A549 (cell line): Measurements from ENCODE around the gene STRBP. TPM values are rescaled to one million over a fixed set of nuclear protein-coding genes. Genes with fewer than 3 reads are reported as not detected.

Experiments
- ATAC-seq, 2 experiments: fragments of 200-7000 bp in 1 of 2; fragments of >200 bp in 1 of 2; cut with Nextera tagmentation in 1 of 2; cut with Tn5 transposase in 1 of 2; 3 replicates each; pipeline versions ENCODE4 v1.8.0 to v1.9.1; 2018 to 2020; ENCODE audit warnings: mild to moderate bottlenecking in 1 of 2, moderate library complexity in 1 of 2
- CTCF ChIA-PET: fragments of 300-600 bp; sonication (Branson Sonifier 250); formaldehyde crosslinking; extraction: SDS; loops from one replicate; lab custom pipeline; 2021; ENCODE audit warnings: antibody characterized with exemption, inconsistent platforms; lab: Yijun Ruan, JAX
- POLR2A ChIA-PET: fragments of 350-600 bp; formaldehyde crosslinking; extraction: SDS; loops from one replicate; lab custom pipeline; 2021; ENCODE audit warnings: antibody characterized with exemption, inconsistent platforms; lab: Yijun Ruan, JAX
- DNase-seq, 2 experiments: peaks; one replicate each; pipeline versions ENCODE4 v3.0.0 to v3.0.0-alpha.2; 2011 to 2016; ENCODE audit warnings: low read depth in 1 of 2, low spot score in 1 of 2
- FAIRE-seq: peaks from 2 replicates; lab custom pipeline; 2011; peaks lifted over from hg19 to GRCh38; lab: Jason Lieb, UNC
- H3K27ac ChIP-seq, 2 experiments: fragments of >200 bp; sonication (Bioruptor Twin); formaldehyde crosslinking; 3 replicates each; pipeline ENCODE4 v1.5.1; 2016 to 2017
- H3K4me1 ChIP-seq: fragments of >200 bp; sonication (Bioruptor Twin); formaldehyde crosslinking; 3 replicates; pipeline ENCODE4 v1.6.1; 2016
- H3K4me2 ChIP-seq: fragments of >200 bp; sonication (Bioruptor Twin); formaldehyde crosslinking; 3 replicates; pipeline ENCODE4 v1.6.1; 2016
- H3K4me3 ChIP-seq: fragments of >200 bp; sonication (Bioruptor Twin); formaldehyde crosslinking; 3 replicates; pipeline ENCODE4 v1.5.1; 2016
- H3K9me3 ChIP-seq: fragments of >200 bp; sonication (Bioruptor Twin); formaldehyde crosslinking; 3 replicates; pipeline ENCODE4 v1.6.1; 2016
- CBX8 ChIP-seq: fragments of 200-600 bp; sonication (generic); IDR thresholded peaks from 2 replicates; pipeline ENCODE4 v1.6.1; 2016
- CHD2 ChIP-seq: fragments of 150-350 bp; IDR thresholded peaks from 2 replicates; pipeline ENCODE4 v1.6.1; 2014; ENCODE audit warnings: low read length; ENCODE audit not compliant: partially characterized antibody
- EHF ChIP-seq: fragments of 250-450 bp; sonication (Bioruptor Pico); IDR thresholded peaks from 2 replicates; pipeline ENCODE4 v1.5.0; 2020; ENCODE audit warnings: mild to moderate bottlenecking
- EHMT2 ChIP-seq: fragments of 200-600 bp; sonication (generic); IDR thresholded peaks from 2 replicates; pipeline ENCODE4 v1.6.1; 2016; ENCODE audit warnings: antibody characterized with exemption, low read depth, mild to moderate bottlenecking, moderate library complexity
- ESRRA ChIP-seq: fragments of 150-350 bp; IDR thresholded peaks from 2 replicates; pipeline ENCODE4 v1.6.1; 2014; ENCODE audit warnings: mild to moderate bottlenecking, low read length, borderline replicate concordance
- HDAC2 ChIP-seq: fragments of 200-600 bp; sonication (generic); IDR thresholded peaks from 2 replicates; pipeline ENCODE4 v1.6.1; 2016
- HOXA7 ChIP-seq: fragments of 250-450 bp; sonication (Bioruptor Pico); IDR thresholded peaks from 2 replicates; pipeline ENCODE4 v1.5.0; 2020; ENCODE audit warnings: mild to moderate bottlenecking, moderate library complexity
- HOXB13 ChIP-seq: fragments of 250-450 bp; sonication (Bioruptor Pico); IDR thresholded peaks from 2 replicates; pipeline ENCODE4 v1.5.0; 2020; ENCODE audit warnings: low read depth, mild to moderate bottlenecking, moderate library complexity
- JUN ChIP-seq, 2 experiments: fragments of >200 bp; sonication (Bioruptor Twin); formaldehyde crosslinking; IDR thresholded peaks; 2 replicates in 1 of 2; 3 replicates in 1 of 2; pipeline ENCODE4 v1.6.1; 2016 to 2017
- MAZ ChIP-seq: fragments of 150-350 bp; IDR thresholded peaks from 2 replicates; pipeline ENCODE4 v1.6.1; 2014; ENCODE audit warnings: antibody characterized with exemption, low read depth, low read length, borderline replicate concordance
- NR3C1 ChIP-seq: fragments of >200 bp; sonication (Bioruptor Twin); formaldehyde crosslinking; IDR thresholded peaks from 3 replicates; pipeline ENCODE4 v1.6.1; 2017
- POLR2A ChIP-seq: IDR thresholded peaks from 2 replicates; pipeline ENCODE4 v1.6.1; 2012; ENCODE audit warnings: mild to moderate bottlenecking, low read length
- RARB ChIP-seq: fragments of 250-450 bp; sonication (Bioruptor Pico); IDR thresholded peaks from 2 replicates; pipeline ENCODE4 v1.8.0; 2021; ENCODE audit warnings: mild to moderate bottlenecking, moderate library complexity
- RNF2 ChIP-seq: fragments of 200-600 bp; sonication (generic); IDR thresholded peaks from 2 replicates; pipeline ENCODE4 v1.6.1; 2016; ENCODE audit warnings: low read depth, mild to moderate bottlenecking, antibody characterized with exemption, moderate library complexity, borderline replicate concordance
- TFCP2L1 ChIP-seq: fragments of 250-450 bp; sonication (Bioruptor Pico); IDR thresholded peaks from 2 replicates; pipeline ENCODE4 v1.5.0; 2021; ENCODE audit warnings: mild to moderate bottlenecking
- TP53 ChIP-seq: fragments of 250-450 bp; sonication (Bioruptor Pico); IDR thresholded peaks from 2 replicates; pipeline ENCODE4 v1.5.0; 2021; ENCODE audit warnings: mild to moderate bottlenecking, moderate library complexity
- ZFP36 ChIP-seq: fragments of 450-650 bp; IDR thresholded peaks from 2 replicates; pipeline ENCODE4 v1.6.1; 2014; ENCODE audit warnings: borderline replicate concordance; ENCODE audit not compliant: partially characterized antibody
- ZNF302 ChIP-seq: fragments of 250-450 bp; sonication (Bioruptor Pico); IDR thresholded peaks from 2 replicates; pipeline ENCODE4 v1.9.0; 2021; ENCODE audit warnings: inconsistent platforms, mild to moderate bottlenecking, moderate library complexity
- ZSCAN20 ChIP-seq: fragments of 250-450 bp; sonication (Bioruptor Pico); IDR thresholded peaks from 2 replicates; pipeline ENCODE4 v1.8.0; 2022; ENCODE audit warnings: mild to moderate bottlenecking, moderate library complexity
- WGBS: methylation state at CpG from one replicate; pipeline ENCODE4 v1.1.6; 2017; ENCODE audit errors: missing lambda C conversion rate; 5-methylcytosine and 5-hydroxymethylcytosine counted together
- polyA plus RNA-seq, 4 experiments: library from polyadenylated mRNA; depleted of rRNA in 3 of 4; stranded (reverse); fragments of >200 nt; fragmentation: RNase III in 1 of 4; extraction: RNeasy Plus Mini Kit Qiagen cat#74134 plus additional on column Dnase treatment in 1 of 4; gene quantifications; 2 replicates in 3 of 4; 3 replicates in 1 of 4; pipeline ENCODE4 v1.2.3, GENCODE V29; 2011 to 2017
- TF ChIP-seq, protein P1 (sequence below): fragments of 450-650 bp; IDR thresholded peaks from 2 replicates; pipeline ENCODE4 v1.6.1; 2014; ENCODE audit warnings: antibody characterized with exemption
- TF ChIP-seq, protein P2 (sequence below): fragments of 250-450 bp; sonication (Bioruptor Pico); IDR thresholded peaks from 2 replicates; pipeline ENCODE4 v1.5.0; 2021; ENCODE audit warnings: mild to moderate bottlenecking, moderate library complexity, borderline replicate concordance
- TF ChIP-seq, protein P3 (sequence below): IDR thresholded peaks from 2 replicates; pipeline ENCODE4 v1.6.1; 2012
- TF ChIP-seq, protein P4 (sequence below): fragments of 150-350 bp; IDR thresholded peaks from 2 replicates; pipeline ENCODE4 v1.6.1; 2014; ENCODE audit warnings: low read depth, mild to moderate bottlenecking, low read length

The STRBP gene
- polyA plus RNA-seq, 2 of the 4 experiments (the other 2 are of a cell fraction), result 20.4 to 34.0 TPM

DNA sequence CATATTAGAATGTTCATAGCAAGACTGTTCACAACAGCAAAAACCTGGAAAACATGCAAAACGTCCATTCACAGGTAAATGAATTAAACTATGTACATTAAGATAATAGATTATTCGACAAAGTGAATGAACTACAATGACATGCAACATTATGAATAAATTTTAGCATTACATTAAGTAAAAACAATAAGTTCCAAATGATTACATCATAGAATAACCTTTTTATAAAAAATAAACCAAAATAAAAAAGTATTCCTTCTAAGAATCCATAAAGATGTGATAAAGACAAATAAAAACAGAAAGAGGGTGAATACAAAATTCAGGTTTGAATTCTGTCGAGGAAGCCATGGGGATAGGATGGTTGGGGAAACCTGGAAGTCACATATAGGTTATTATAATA lies 57.3 kb downstream of the STRBP start:
- 75% methylated on average over 3 of the region's 3 CpGs for WGBS
- CTCF ChIA-PET, result no interaction called here
- H3K9me3 ChIP-seq, result no peaks in the 10 kb centered on the region
- no peak for DNase-seq
- TF ChIP-seq HOXA7 (no peak), TP53 (no peak), CHD2 (no peak), HDAC2 (no peak), ZNF302 (CRISPR knock-in tag) (no peak), EHMT2 (no peak), JUN (IDR thresholded peaks at IDR 0.05) (no peak), ESRRA (no peak), TFCP2L1 (CRISPR knock-in tag) (no peak), HOXB13 (CRISPR knock-in tag) (no peak), NR3C1 (no peak)
- TF ChIP-seq, protein P1, sequence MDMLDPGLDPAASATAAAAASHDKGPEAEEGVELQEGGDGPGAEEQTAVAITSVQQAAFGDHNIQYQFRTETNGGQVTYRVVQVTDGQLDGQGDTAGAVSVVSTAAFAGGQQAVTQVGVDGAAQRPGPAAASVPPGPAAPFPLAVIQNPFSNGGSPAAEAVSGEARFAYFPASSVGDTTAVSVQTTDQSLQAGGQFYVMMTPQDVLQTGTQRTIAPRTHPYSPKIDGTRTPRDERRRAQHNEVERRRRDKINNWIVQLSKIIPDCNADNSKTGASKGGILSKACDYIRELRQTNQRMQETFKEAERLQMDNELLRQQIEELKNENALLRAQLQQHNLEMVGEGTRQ, result no peak
- TF ChIP-seq, protein P2, sequence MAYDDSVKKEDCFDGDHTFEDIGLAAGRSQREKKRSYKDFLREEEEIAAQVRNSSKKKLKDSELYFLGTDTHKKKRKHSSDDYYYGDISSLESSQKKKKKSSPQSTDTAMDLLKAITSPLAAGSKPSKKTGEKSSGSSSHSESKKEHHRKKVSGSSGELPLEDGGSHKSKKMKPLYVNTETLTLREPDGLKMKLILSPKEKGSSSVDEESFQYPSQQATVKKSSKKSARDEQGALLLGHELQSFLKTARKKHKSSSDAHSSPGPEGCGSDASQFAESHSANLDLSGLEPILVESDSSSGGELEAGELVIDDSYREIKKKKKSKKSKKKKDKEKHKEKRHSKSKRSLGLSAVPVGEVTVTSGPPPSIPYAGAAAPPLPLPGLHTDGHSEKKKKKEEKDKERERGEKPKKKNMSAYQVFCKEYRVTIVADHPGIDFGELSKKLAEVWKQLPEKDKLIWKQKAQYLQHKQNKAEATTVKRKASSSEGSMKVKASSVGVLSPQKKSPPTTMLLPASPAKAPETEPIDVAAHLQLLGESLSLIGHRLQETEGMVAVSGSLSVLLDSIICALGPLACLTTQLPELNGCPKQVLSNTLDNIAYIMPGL, result no peak
- TF ChIP-seq, protein P3, sequence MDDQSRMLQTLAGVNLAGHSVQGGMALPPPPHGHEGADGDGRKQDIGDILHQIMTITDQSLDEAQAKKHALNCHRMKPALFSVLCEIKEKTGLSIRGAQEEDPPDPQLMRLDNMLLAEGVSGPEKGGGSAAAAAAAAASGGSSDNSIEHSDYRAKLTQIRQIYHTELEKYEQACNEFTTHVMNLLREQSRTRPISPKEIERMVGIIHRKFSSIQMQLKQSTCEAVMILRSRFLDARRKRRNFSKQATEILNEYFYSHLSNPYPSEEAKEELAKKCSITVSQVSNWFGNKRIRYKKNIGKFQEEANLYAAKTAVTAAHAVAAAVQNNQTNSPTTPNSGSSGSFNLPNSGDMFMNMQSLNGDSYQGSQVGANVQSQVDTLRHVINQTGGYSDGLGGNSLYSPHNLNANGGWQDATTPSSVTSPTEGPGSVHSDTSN, result no peak
- TF ChIP-seq, protein P4, sequence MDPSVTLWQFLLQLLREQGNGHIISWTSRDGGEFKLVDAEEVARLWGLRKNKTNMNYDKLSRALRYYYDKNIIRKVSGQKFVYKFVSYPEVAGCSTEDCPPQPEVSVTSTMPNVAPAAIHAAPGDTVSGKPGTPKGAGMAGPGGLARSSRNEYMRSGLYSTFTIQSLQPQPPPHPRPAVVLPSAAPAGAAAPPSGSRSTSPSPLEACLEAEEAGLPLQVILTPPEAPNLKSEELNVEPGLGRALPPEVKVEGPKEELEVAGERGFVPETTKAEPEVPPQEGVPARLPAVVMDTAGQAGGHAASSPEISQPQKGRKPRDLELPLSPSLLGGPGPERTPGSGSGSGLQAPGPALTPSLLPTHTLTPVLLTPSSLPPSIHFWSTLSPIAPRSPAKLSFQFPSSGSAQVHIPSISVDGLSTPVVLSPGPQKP, result no peak
- TF ChIP-seq, all 56 proteins: peak for 0
- Histone ChIP-seq H3K27ac (no peak overlapping the region), H3K4me1 (no peaks in the 10 kb centered on the region), H3K4me3 (no peak overlapping the region), H3K4me2 (no peak overlapping the region)
- FAIRE-seq, result no peak
- ATAC-seq, result no peak
- POLR2A ChIA-PET, result no interaction called here

DNA sequence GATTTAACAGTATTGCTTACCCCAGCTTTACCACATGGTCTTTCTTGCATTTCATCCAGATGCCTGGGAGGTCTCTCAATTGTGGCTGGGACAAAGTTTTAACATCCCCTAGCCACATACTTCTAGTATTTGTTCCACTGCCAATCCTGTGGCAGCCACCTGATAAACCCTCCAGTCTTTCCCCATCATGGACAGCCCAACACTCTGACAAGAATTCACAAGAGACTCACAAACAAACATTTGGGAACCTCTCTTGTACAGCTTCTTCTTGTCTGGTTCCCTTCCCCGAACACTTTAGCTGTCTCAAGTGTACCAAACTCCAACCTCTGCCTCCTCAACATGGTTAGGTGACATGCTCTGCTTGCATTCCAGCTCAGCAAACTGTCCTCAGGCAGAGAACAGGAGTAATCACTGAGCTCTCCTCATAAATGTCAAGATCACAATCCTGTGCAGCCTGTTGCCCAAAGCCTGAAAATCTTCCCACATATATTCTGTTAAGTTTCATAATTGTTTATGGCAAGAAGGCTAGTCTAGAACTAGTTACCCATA lies 59.7 kb downstream of the STRBP start:
- Histone ChIP-seq H3K4me1 (no peaks in the 10 kb centered on the region), H3K9me3 (no peaks in the 10 kb centered on the region), H3K27ac (no peak overlapping the region), H3K4me2 (no peak overlapping the region), H3K4me3 (no peak overlapping the region)
- TF ChIP-seq ESRRA (no peak), RARB (CRISPR knock-in tag) (no peak), ZFP36 (no peak), POLR2A (no peak), HOXB13 (CRISPR knock-in tag) (no peak), ZSCAN20 (CRISPR knock-in tag) (no peak), CBX8 (no peak), MAZ (no peak), EHF (CRISPR knock-in tag) (no peak), RNF2 (no peak)
- TF ChIP-seq, protein P3, result no peak
- ChIA-PET POLR2A (no interaction called here), CTCF (no interaction called here)
- DNase-seq, result no peak
- no peak for ATAC-seq
- WGBS, result 83% methylated on average over 1 of the region's 1 CpG
- FAIRE-seq, result no peak
